ENCODE results near the gene IRAK2. TPM values are rescaled to one million over a fixed set of nuclear protein-coding genes. Genes with fewer than 3 reads are reported as not detected.

The IRAK2 gene
- polyA plus RNA-seq, 3 donors, result 0.78 to 2.0 (median 1.5) TPM

DNA sequence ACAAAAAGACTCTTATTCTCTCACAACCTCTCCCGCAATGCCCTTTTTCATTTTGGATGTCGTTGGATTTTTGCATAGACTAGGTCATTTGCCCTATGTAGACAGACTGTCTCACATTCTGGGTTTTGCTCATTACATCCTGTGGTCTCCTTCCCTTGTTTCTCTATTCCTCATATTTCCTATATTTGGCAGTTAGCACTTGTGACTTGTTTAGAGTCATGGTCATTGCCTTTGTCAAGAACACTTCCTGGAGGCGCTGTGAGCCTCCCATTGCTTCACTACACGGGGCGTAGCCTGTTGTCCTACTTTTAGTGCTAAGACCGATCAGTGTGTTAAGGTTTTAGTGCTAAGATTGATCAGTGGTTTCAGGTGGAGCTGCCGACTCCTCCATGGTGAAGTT, 67.4 kb downstream of the IRAK2 start:
- 16% methylated on average over 3 of the region's 7 CpGs for WGBS (ENCODE audit: insufficient coverage)
- Mint-ChIP-seq H3K4me1 (peaks cover 37% of the 10 kb centered on the region), H3K4me3 (peak overlapping the region; percentile 13 to 89), H3K27me3 (ENCODE audit: low read depth in 3 of 3) (peaks cover 0 to 2% (median 0%) of the 10 kb centered on the region in 3 donors), H3K27ac (peak overlapping the region; percentile 91 to 97 (median 95)), H3K36me3 (peaks cover 23 to 29% of the 10 kb centered on the region in 2 donors), H3K9me3 (peaks cover 0 to 7% (median 0%) of the 10 kb centered on the region in 7 donors)
- intact Hi-C loops (cut with micrococcal nuclease), result no loop called here
- H3K4me1 ChIP-seq (ENCODE audit: control insufficient read depth in 1 of 2, insufficient read depth in 2 of 2, low read length in 2 of 2), result peaks cover 41 to 52% of the 10 kb centered on the region in 2 donors
- H2AFZ ChIP-seq (ENCODE audit: insufficient read depth, low read depth, low read length, poor library complexity, severe bottlenecking), result peak overlapping the region; percentile 13
- H3K4me3 ChIP-seq (replicated peaks in 1 of 3; ENCODE audit: low read depth in 2 of 3, low read length in 3 of 3), result peak overlapping the region in 2 of 3 experiments; percentile 1 to 33
- peak; percentile 88 to 94 (median 92) for DNase-seq
- TF ChIP-seq, protein P1, sequence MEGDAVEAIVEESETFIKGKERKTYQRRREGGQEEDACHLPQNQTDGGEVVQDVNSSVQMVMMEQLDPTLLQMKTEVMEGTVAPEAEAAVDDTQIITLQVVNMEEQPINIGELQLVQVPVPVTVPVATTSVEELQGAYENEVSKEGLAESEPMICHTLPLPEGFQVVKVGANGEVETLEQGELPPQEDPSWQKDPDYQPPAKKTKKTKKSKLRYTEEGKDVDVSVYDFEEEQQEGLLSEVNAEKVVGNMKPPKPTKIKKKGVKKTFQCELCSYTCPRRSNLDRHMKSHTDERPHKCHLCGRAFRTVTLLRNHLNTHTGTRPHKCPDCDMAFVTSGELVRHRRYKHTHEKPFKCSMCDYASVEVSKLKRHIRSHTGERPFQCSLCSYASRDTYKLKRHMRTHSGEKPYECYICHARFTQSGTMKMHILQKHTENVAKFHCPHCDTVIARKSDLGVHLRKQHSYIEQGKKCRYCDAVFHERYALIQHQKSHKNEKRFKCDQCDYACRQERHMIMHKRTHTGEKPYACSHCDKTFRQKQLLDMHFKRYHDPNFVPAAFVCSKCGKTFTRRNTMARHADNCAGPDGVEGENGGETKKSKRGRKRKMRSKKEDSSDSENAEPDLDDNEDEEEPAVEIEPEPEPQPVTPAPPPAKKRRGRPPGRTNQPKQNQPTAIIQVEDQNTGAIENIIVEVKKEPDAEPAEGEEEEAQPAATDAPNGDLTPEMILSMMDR (IDR thresholded peaks at IDR 0.05), result no peak
- peak overlapping the region; percentile 38 for H3K4me2 ChIP-seq (replicated peaks; ENCODE audit: extremely low read depth, low read length, poor library complexity, severe bottlenecking)
- no peaks in the 10 kb centered on the region for H3K9me3 ChIP-seq (replicated peaks in 1 of 2; ENCODE audit: control insufficient read depth in 1 of 2, insufficient read depth in 1 of 2, low read length in 2 of 2)
- no peaks in the 10 kb centered on the region for H3K27me3 ChIP-seq (ENCODE audit: control insufficient read depth in 2 of 2, insufficient read depth in 2 of 2, low read length in 2 of 2)
- H3K9ac ChIP-seq (ENCODE audit: insufficient read depth, low read length, poor library complexity, severe bottlenecking), result peak overlapping the region; percentile 44
- H4K20me1 ChIP-seq (ENCODE audit: insufficient read depth, low read length), result no peaks in the 10 kb centered on the region
- no peaks in the 10 kb centered on the region for H3K79me2 ChIP-seq (ENCODE audit: insufficient read depth, low read length)
- H3K27ac ChIP-seq (ENCODE audit: low read depth in 1 of 2, low read length in 2 of 2), result peak overlapping the region; percentile 67 to 81
- peaks cover 0 to 22% of the 10 kb centered on the region in 2 donors for H3K36me3 ChIP-seq (replicated peaks in 1 of 2; ENCODE audit: control insufficient read depth in 1 of 2, insufficient read depth in 2 of 2, low read length in 2 of 2)

DNA sequence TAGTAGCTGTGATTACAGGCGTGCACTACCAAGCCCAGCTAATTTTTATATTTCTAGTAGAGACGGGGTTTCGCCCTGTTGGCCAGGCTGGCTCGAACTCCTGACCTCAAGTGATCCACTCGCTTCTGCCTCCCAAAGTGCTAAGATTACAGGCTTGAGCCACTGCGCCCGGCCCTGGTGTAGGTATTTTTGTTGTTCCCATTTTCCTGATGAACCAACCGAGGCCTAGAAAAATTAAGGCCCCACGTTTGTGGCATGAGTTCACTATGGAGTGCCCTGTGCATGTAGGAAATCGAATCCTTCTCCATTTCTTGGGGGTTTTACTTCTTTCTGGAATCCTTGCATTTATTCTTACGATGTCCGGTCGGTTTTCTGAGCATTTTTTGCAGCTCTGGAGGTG, 69.3 kb downstream of the IRAK2 start:
- DNase-seq, result no peak
- WGBS (ENCODE audit: insufficient coverage), result 97% methylated on average over 6 of the region's 13 CpGs
- peaks cover 30 to 41% of the 10 kb centered on the region in 2 donors for H3K4me1 ChIP-seq (ENCODE audit: control insufficient read depth in 1 of 2, insufficient read depth in 2 of 2, low read length in 2 of 2)
- H3K27ac ChIP-seq (ENCODE audit: low read depth in 1 of 2, low read length in 2 of 2), result no peak overlapping the region
- H3K27me3 ChIP-seq (ENCODE audit: control insufficient read depth in 2 of 2, insufficient read depth in 2 of 2, low read length in 2 of 2), result no peaks in the 10 kb centered on the region
- H3K4me2 ChIP-seq (replicated peaks; ENCODE audit: extremely low read depth, low read length, poor library complexity, severe bottlenecking), result no peak overlapping the region
- TF ChIP-seq, protein P1 (IDR thresholded peaks at IDR 0.05), result no peak
- no peak overlapping the region for H3K9ac ChIP-seq (ENCODE audit: insufficient read depth, low read length, poor library complexity, severe bottlenecking)
- H4K20me1 ChIP-seq (ENCODE audit: insufficient read depth, low read length), result no peaks in the 10 kb centered on the region
- H3K9me3 ChIP-seq (replicated peaks in 1 of 2; ENCODE audit: control insufficient read depth in 1 of 2, insufficient read depth in 1 of 2, low read length in 2 of 2), result no peaks in the 10 kb centered on the region
- peak overlapping the region in 5 of 7 donors; percentile 2 to 70 (median 58) for H3K27ac Mint-ChIP-seq
- no peak overlapping the region for H3K4me3 ChIP-seq (replicated peaks in 1 of 3; ENCODE audit: low read depth in 2 of 3, low read length in 3 of 3)
- peaks cover 29% of the 10 kb centered on the region for H3K4me1 Mint-ChIP-seq
- peaks cover 26 to 30% of the 10 kb centered on the region in 2 donors for H3K36me3 Mint-ChIP-seq
- peaks cover 0 to 2% (median 0%) of the 10 kb centered on the region in 3 donors for H3K27me3 Mint-ChIP-seq (ENCODE audit: low read depth in 3 of 3)
- no peaks in the 10 kb centered on the region for H3K79me2 ChIP-seq (ENCODE audit: insufficient read depth, low read length)
- intact Hi-C loops (cut with micrococcal nuclease), result no loop called here
- no peak overlapping the region for H3K4me3 Mint-ChIP-seq
- peaks cover 0 to 22% of the 10 kb centered on the region in 2 donors for H3K36me3 ChIP-seq (replicated peaks in 1 of 2; ENCODE audit: control insufficient read depth in 1 of 2, insufficient read depth in 2 of 2, low read length in 2 of 2)
- peaks cover 0 to 5% (median 0%) of the 10 kb centered on the region in 7 donors for H3K9me3 Mint-ChIP-seq
- H2AFZ ChIP-seq (ENCODE audit: insufficient read depth, low read depth, low read length, poor library complexity, severe bottlenecking), result no peak overlapping the region

All from CD14-positive monocyte (primary cell).